ENCODE data around the gene SSMEM1. TPM values are rescaled to one million over a fixed set of nuclear protein-coding genes. Genes with fewer than 3 reads are reported as not detected.

SSMEM1 gene
- total and polyA plus RNA-seq, 9 of the 15 experiments (the other 6 are each of a cell fraction or from before 2014, with no cell fraction given) = 0.10 to 0.28 (median 0.18) TPM; not detected in 4

GRCh38 chr7:130189343-130189742, 18.3 kb upstream of the SSMEM1 start:
- H3K4me1 ChIP-seq (replicated peaks in 1 of 2; ENCODE audit: control insufficient read depth in 2 of 2, insufficient read depth in 2 of 2, low read length in 2 of 2) = no peaks in the 10 kb centered on the region; a peak in 1 of 5 replicates
- intact Hi-C loops (cut with micrococcal nuclease) (no loop called here), in situ Hi-C loops (cut with MboI) (no loop called here)
- ChIA-PET POLR2A (interaction anchor here (0.6 to 7.0 kb wide), 3 partner anchors 8 to 235 kb away, joined by 3 to 47 read pairs (median 5); partner anchors contain the start of gene TMEM209), CTCF (ENCODE audit: low intra/inter-chr PET ratio) (no interaction called here)
- H4K20me1 ChIP-seq (replicated peaks; ENCODE audit: control insufficient read depth, insufficient read depth, low read length) = no peaks in the 10 kb centered on the region
- no peak overlapping the region for H3K4me3 ChIP-seq
- FAIRE-seq (no peak), DNase-seq (ENCODE audit: extremely low read depth in 1 of 4, low spot score in 3 of 4) (no peak), ATAC-seq (no peak)
- H3K27me3 ChIP-seq (ENCODE audit: control insufficient read depth in 2 of 2, insufficient read depth in 2 of 2, low read length in 2 of 2) = no peaks in the 10 kb centered on the region
- peaks cover 88% of the 10 kb centered on the region for H3K36me3 ChIP-seq (ENCODE audit: control insufficient read depth, insufficient read depth, low read length)
- no peak overlapping the region for H3K4me2 ChIP-seq (ENCODE audit: insufficient read depth, low read length)
- H3K79me2 ChIP-seq (ENCODE audit: control insufficient read depth, insufficient read depth, low read length) = peaks cover 31% of the 10 kb centered on the region
- no peaks in the 10 kb centered on the region for H3K9me1 ChIP-seq (ENCODE audit: control insufficient read depth, insufficient read depth, low read length)
- BruUV-seq (replicated peaks) = no TSS peak
- H3K9ac ChIP-seq (ENCODE audit: insufficient read depth in 1 of 2, low read depth in 2 of 2, low read length in 2 of 2) = no peak overlapping the region
- no peaks in the 10 kb centered on the region for H3K9me3 ChIP-seq (replicated peaks; ENCODE audit: control insufficient read depth, insufficient read depth, low read depth, low read length)
- no peak overlapping the region for H2AFZ ChIP-seq (ENCODE audit: low read depth, low read length)
- 79% methylated on average over 5 of the region's 5 CpGs for whole genome bisulfite sequencing (ENCODE audit: insufficient coverage, low coverage, missing lambda C conversion rate)
- no peak overlapping the region for H3K27ac ChIP-seq (ENCODE audit: extremely low read depth, low read depth, low read length)
- no peak for TF ChIP-seq STAT5A (IDR thresholded peaks at IDR 0.05; ENCODE audit: borderline replicate concordance, low read length)
- TF ChIP-seq CREB3 (tag; conservative IDR thresholded peaks at IDR 0.05; ENCODE audit: low read depth) = no peak
- TF ChIP-seq ZNF24 (IDR thresholded peaks at IDR 0.05) = no peak
- TF ChIP-seq NFE2 (IDR thresholded peaks at IDR 0.05; ENCODE audit: low read depth) = peak; percentile 65
- no peak for TF ChIP-seq CEBPB (tag; IDR thresholded peaks at IDR 0.05)
- TF ChIP-seq ZNF316 (IDR thresholded peaks at IDR 0.05) = peak; percentile 79
- TF ChIP-seq TEAD2 (tag; IDR thresholded peaks at IDR 0.05) = no peak
- TF ChIP-seq GTF2B (IDR thresholded peaks at IDR 0.05; ENCODE audit: extremely low read depth, insufficient read length) = no peak
- no peak for TF ChIP-seq MTA1 (IDR thresholded peaks at IDR 0.05; ENCODE audit: borderline replicate concordance)
- no peak for TF ChIP-seq PTRF (tag; IDR thresholded peaks at IDR 0.05)
- TF ChIP-seq SRSF7 (optimal IDR thresholded peaks at IDR 0.05; ENCODE audit: low read depth, low read length) = no peak
- no peak for TF ChIP-seq FOXA3 (CRISPR knock-in tag; conservative IDR thresholded peaks at IDR 0.05 in 1 of 2, IDR thresholded peaks at IDR 0.05 in 1 of 2)
- no peak for TF ChIP-seq PHF20 (IDR thresholded peaks at IDR 0.05; ENCODE audit: partially characterized antibody)
- TF ChIP-seq SMAD3 (CRISPR knock-in tag; conservative IDR thresholded peaks at IDR 0.05) = no peak
- no peak for TF ChIP-seq NELFE (IDR thresholded peaks at IDR 0.05; ENCODE audit: insufficient read depth, insufficient read length)
- no peak for TF ChIP-seq CTCF (IDR thresholded peaks at IDR 0.05 in 2 of 3, conservative IDR thresholded peaks at IDR 0.05 in 1 of 3; ENCODE audit: insufficient read depth in 2 of 3, low read depth in 1 of 3, low read length in 3 of 3)
- no peak for TF ChIP-seq MTA2 (IDR thresholded peaks at IDR 0.05; ENCODE audit: low read depth)
- peak; percentile 70 for TF ChIP-seq C11orf30 (IDR thresholded peaks at IDR 0.05; ENCODE audit: low read depth)
- no peak for TF ChIP-seq NCOA2 (IDR thresholded peaks at IDR 0.05; ENCODE audit: partially characterized antibody in 2 of 2)
- no peak for TF ChIP-seq CBX1 (IDR thresholded peaks at IDR 0.05; ENCODE audit: low read depth)
- no peak for TF ChIP-seq TRIM24 (IDR thresholded peaks at IDR 0.05)
- no peak for TF ChIP-seq KDM4B (IDR thresholded peaks at IDR 0.05; ENCODE audit: borderline replicate concordance in 2 of 2, low read depth in 1 of 2)
- TF ChIP-seq NFIC (IDR thresholded peaks at IDR 0.05) = no peak
- no peak for TF ChIP-seq PURB (CRISPR knock-in tag; IDR thresholded peaks at IDR 0.05; ENCODE audit: low read depth)
